ENCODE data around the gene LNX1.

GRCh38 chr4:53483250-53483649, 108.0 kb downstream of the LNX1 start:
- TF ChIP-seq EZH2 (IDR thresholded peaks at IDR 0.05) (no peak), CTCF (IDR thresholded peaks at IDR 0.05 in 2 of 3, conservative IDR thresholded peaks at IDR 0.05 in 1 of 3; ENCODE audit: borderline replicate concordance in 1 of 3, insufficient read depth in 1 of 3, low read depth in 2 of 3, low read length in 2 of 3) (no peak), POLR2AphosphoS5 (IDR thresholded peaks at IDR 0.05; ENCODE audit: low read depth, low read length) (no peak), JUND (IDR thresholded peaks at IDR 0.05) (no peak), POLR2A (IDR thresholded peaks at IDR 0.05; ENCODE audit: borderline replicate concordance, extremely low read depth, insufficient read depth, insufficient read length) (no peak), CEBPB (IDR thresholded peaks at IDR 0.05; ENCODE audit: low read depth) (no peak), ZNF274 (IDR thresholded peaks at IDR 0.05; ENCODE audit: low read depth, low read length) (no peak), REST (IDR thresholded peaks at IDR 0.05; ENCODE audit: low read depth) (no peak), EGR1 (IDR thresholded peaks at IDR 0.05; ENCODE audit: low read depth) (no peak)

Data from HCT116 (cell line).